ENCODE data around the gene NCAPG2.

Gene NCAPG2

DNA sequence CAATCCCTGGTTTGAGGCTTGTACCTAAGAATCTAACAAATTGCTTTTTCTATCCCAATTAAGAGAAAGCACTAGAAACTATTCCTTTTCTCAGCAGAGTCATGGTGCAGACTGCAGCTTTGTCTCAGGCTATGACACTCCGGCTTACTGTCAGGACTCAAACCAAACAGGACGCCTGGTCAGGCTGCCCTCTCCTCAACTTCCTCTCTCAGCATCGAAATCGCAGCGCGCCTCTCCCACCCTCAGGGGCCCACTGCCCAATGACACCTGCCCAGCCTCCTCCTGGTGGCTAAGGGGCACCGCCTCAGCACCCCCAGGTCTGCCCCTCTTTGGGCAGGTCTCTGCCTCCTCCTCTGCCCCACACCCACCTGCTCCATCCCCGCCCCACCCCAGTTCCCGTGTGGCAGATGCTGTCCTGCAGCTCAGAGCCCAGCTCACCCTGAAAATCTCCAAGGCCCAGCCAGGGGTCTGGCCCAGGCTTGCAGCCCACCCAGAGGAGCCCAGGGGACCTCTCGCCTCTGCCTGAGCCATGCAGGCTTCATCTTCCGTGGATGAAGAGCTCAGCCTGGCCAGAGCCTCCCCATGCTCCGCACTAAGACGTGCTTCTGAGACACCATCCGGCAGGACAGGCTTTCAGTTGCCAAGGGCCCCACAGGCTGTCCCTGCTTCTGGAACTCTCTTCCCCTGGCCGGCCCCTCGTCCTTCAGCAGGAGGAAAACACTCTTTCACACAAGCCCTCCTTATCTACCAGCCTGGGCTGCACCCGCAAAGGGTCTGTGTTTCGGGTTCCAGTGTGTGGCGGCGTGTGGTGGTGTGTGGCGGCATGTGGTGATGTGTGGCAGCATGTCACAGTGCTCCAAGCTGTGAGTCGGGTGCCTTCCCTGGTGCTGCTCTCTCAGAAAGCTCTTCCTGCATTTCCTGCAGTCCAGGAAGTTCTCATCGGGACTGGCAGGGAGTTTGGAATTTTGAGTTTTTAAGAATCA, 100.5 kb downstream of the NCAPG2 start:
- H3K9ac ChIP-seq (ENCODE audit: low read depth, low read length, poor library complexity, severe bottlenecking), result no peak overlapping the region
- no peak for TF ChIP-seq EZH2phosphoT487 (IDR thresholded peaks at IDR 0.05; ENCODE audit: borderline replicate concordance)
- TF ChIP-seq, protein P1, sequence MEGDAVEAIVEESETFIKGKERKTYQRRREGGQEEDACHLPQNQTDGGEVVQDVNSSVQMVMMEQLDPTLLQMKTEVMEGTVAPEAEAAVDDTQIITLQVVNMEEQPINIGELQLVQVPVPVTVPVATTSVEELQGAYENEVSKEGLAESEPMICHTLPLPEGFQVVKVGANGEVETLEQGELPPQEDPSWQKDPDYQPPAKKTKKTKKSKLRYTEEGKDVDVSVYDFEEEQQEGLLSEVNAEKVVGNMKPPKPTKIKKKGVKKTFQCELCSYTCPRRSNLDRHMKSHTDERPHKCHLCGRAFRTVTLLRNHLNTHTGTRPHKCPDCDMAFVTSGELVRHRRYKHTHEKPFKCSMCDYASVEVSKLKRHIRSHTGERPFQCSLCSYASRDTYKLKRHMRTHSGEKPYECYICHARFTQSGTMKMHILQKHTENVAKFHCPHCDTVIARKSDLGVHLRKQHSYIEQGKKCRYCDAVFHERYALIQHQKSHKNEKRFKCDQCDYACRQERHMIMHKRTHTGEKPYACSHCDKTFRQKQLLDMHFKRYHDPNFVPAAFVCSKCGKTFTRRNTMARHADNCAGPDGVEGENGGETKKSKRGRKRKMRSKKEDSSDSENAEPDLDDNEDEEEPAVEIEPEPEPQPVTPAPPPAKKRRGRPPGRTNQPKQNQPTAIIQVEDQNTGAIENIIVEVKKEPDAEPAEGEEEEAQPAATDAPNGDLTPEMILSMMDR (conservative IDR thresholded peaks at IDR 0.05; ENCODE audit: low read length), result no peak
- no peaks in the 10 kb centered on the region for H3K9me3 ChIP-seq (ENCODE audit: insufficient read depth, low read depth, low read length)
- H3K79me2 ChIP-seq (ENCODE audit: insufficient read depth, low read length), result no peaks in the 10 kb centered on the region
- no peaks in the 10 kb centered on the region for H4K20me1 ChIP-seq (ENCODE audit: insufficient read depth, low read length, poor library complexity, severe bottlenecking)
- H2AFZ ChIP-seq (ENCODE audit: low read length), result no peak overlapping the region
- peaks cover under 1% of the 10 kb centered on the region for H3K4me1 ChIP-seq (ENCODE audit: insufficient read depth, low read length, poor library complexity, severe bottlenecking)
- H3K9me2 ChIP-seq (replicated peaks; ENCODE audit: low read depth, low read length), result no peaks in the 10 kb centered on the region
- H3K36me3 ChIP-seq (ENCODE audit: insufficient read depth, low read length), result no peaks in the 10 kb centered on the region; the same call in 1 of the 2 replicates
- no peaks in the 10 kb centered on the region for H3F3A ChIP-seq (ENCODE audit: low read depth)
- no peaks in the 10 kb centered on the region for H3K27me3 ChIP-seq (ENCODE audit: insufficient read depth, low read length, poor library complexity, severe bottlenecking)
- no peak overlapping the region for H3K4me2 ChIP-seq (ENCODE audit: low read depth, low read length, poor library complexity, severe bottlenecking)
- H3K4me3 ChIP-seq (ENCODE audit: low read length, poor library complexity, severe bottlenecking), result no peak overlapping the region

DNA sequence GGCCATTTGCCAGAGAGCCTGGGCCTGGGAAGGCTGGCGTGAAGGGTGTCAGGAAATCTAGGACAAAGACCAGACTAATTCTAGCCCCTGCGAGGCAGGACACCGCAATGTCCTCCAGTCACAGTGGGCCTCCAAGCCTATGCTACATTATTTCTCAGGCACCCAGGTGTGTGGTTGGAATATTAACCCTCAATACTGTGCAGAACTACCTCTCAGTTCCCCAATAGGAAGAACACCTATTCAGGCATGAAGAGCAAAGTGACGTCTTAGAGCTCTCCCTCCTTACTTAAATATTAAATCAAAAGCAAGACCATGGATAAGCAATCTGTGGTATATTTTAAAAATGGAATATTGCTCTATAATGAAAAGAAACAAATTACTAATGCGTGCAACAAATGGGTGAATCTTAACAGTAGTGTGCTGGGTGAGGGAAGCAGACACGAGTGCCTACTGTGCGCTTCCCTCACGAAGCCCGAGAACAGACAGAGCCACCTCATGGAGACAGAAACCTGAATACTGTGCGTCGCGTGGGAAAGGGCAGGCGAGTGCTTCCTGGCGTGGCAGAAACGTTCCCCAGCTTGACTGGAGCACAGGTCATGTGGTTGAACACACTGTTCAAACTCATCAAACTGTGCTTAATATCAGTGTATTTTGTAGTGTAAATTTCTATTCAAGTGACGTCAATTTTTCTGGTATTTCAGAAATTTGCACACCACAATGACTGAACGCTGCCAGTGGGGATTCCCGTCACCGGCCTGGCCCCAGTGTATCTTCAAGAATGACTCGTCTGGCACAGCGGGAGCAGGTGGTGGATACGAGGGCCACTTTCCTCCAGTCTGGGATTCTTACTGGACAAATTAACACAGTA, 101.5 kb downstream of the NCAPG2 start:
- Histone ChIP-seq H3K79me2 (ENCODE audit: insufficient read depth, low read length) (no peaks in the 10 kb centered on the region), H3K36me3 (ENCODE audit: insufficient read depth, low read length) (no peaks in the 10 kb centered on the region; the same call in 1 of the 2 replicates), H3K4me3 (ENCODE audit: low read length, poor library complexity, severe bottlenecking) (no peak overlapping the region), H3K4me2 (ENCODE audit: low read depth, low read length, poor library complexity, severe bottlenecking) (no peak overlapping the region), H3K9ac (ENCODE audit: low read depth, low read length, poor library complexity, severe bottlenecking) (no peak overlapping the region), H3K27me3 (ENCODE audit: insufficient read depth, low read length, poor library complexity, severe bottlenecking) (no peaks in the 10 kb centered on the region), H2AFZ (ENCODE audit: low read length) (no peak overlapping the region), H3K9me3 (ENCODE audit: insufficient read depth, low read depth, low read length) (no peaks in the 10 kb centered on the region), H3K9me2 (replicated peaks; ENCODE audit: low read depth, low read length) (no peaks in the 10 kb centered on the region), H4K20me1 (ENCODE audit: insufficient read depth, low read length, poor library complexity, severe bottlenecking) (no peaks in the 10 kb centered on the region), H3K4me1 (ENCODE audit: insufficient read depth, low read length, poor library complexity, severe bottlenecking) (no peaks in the 10 kb centered on the region), H3F3A (ENCODE audit: low read depth) (no peaks in the 10 kb centered on the region)
- TF ChIP-seq, protein P1 (conservative IDR thresholded peaks at IDR 0.05; ENCODE audit: low read length), result no peak
- TF ChIP-seq EZH2phosphoT487 (IDR thresholded peaks at IDR 0.05; ENCODE audit: borderline replicate concordance), result no peak

DNA sequence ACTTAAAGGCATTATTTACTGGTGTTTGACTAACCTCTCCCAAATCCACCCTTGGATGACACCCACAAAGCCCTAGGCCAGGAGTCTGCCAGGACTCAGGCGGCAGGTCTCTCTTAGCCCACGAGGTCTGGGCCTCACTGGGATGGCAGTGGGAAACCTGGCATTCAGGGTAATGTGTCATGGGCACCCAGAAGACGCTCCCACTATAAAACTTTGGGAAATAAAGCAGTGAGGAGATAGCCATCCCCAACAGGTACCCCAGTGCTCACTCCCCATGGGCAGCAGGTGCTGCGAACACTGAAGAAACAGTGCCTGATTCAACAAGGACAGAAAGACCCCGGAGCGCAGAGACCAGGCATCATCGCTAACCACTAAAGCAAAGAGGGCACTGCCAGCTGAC, 102.6 kb downstream of the NCAPG2 start:
- no peaks in the 10 kb centered on the region for H3F3A ChIP-seq (ENCODE audit: low read depth)
- H2AFZ ChIP-seq (ENCODE audit: low read length), result no peak overlapping the region
- no peak for TF ChIP-seq EZH2phosphoT487 (IDR thresholded peaks at IDR 0.05; ENCODE audit: borderline replicate concordance)
- H3K79me2 ChIP-seq (ENCODE audit: insufficient read depth, low read length), result no peaks in the 10 kb centered on the region
- no peaks in the 10 kb centered on the region for H3K36me3 ChIP-seq (ENCODE audit: insufficient read depth, low read length)
- no peak overlapping the region for H3K9ac ChIP-seq (ENCODE audit: low read depth, low read length, poor library complexity, severe bottlenecking)
- no peaks in the 10 kb centered on the region for H4K20me1 ChIP-seq (ENCODE audit: insufficient read depth, low read length, poor library complexity, severe bottlenecking)
- H3K9me2 ChIP-seq (replicated peaks; ENCODE audit: low read depth, low read length), result no peaks in the 10 kb centered on the region
- H3K4me3 ChIP-seq (ENCODE audit: low read length, poor library complexity, severe bottlenecking), result no peak overlapping the region
- no peak overlapping the region for H3K4me2 ChIP-seq (ENCODE audit: low read depth, low read length, poor library complexity, severe bottlenecking)
- H3K4me1 ChIP-seq (ENCODE audit: insufficient read depth, low read length, poor library complexity, severe bottlenecking), result no peaks in the 10 kb centered on the region
- no peaks in the 10 kb centered on the region for H3K27me3 ChIP-seq (ENCODE audit: insufficient read depth, low read length, poor library complexity, severe bottlenecking)
- no peaks in the 10 kb centered on the region for H3K9me3 ChIP-seq (ENCODE audit: insufficient read depth, low read depth, low read length)

Data from Loucy (cell line).